ENCODE results near the gene ZNF214.
A peak's percentile ranks its signal among the peaks of the same experiment; 100 is the strongest.

The ZNF214 gene

GRCh38 chr11:7046474-7047175 is 26.5 kb upstream of the ZNF214 start:
- Histone ChIP-seq H3K27ac (no peak overlapping the region), H3K4me3 (no peak overlapping the region)
- no peak for TF ChIP-seq CTCF (IDR thresholded peaks at IDR 0.05)
- no peak for DNase-seq (ENCODE audit: low spot score)

- no peak for TF ChIP-seq CTCF (IDR thresholded peaks at IDR 0.05)
Observed at GRCh38 chr11:7034019-7034418, 13.9 kb upstream of the ZNF214 start.

GRCh38 chr11:7032692-7033091 is 12.5 kb upstream of the ZNF214 start:
- DNase-seq (ENCODE audit: low spot score), result no peak
- no peak for TF ChIP-seq CTCF (IDR thresholded peaks at IDR 0.05)
- H3K27ac ChIP-seq, result no peak overlapping the region
- H3K4me3 ChIP-seq, result no peak overlapping the region

More at GRCh38 chr11:7034019-7034418, 13.9 kb upstream of the ZNF214 start:
- DNase-seq (ENCODE audit: low spot score), result no peak
- no peak overlapping the region for H3K27ac ChIP-seq
- H3K4me3 ChIP-seq, result no peak overlapping the region

GRCh38 chr11:7031471-7031871 is 11.3 kb upstream of the ZNF214 start:
- TF ChIP-seq CTCF (IDR thresholded peaks at IDR 0.05), result no peak
- H3K4me3 ChIP-seq, result no peak overlapping the region

GRCh38 chr11:7030836-7031235 is 10.7 kb upstream of the ZNF214 start:
- Histone ChIP-seq H3K4me3 (no peak overlapping the region), H3K27ac (no peak overlapping the region)
- no peak for TF ChIP-seq CTCF (IDR thresholded peaks at IDR 0.05)
- DNase-seq (ENCODE audit: low spot score), result no peak

More at GRCh38 chr11:7031471-7031871, 11.3 kb upstream of the ZNF214 start:
- H3K27ac ChIP-seq, result no peak overlapping the region
- DNase-seq (ENCODE audit: low spot score), result no peak

- no peak overlapping the region for H3K27ac ChIP-seq
- no peak overlapping the region for H3K4me3 ChIP-seq
- TF ChIP-seq CTCF (IDR thresholded peaks at IDR 0.05), result no peak
- no peak for DNase-seq (ENCODE audit: low spot score)
Observed at GRCh38 chr11:7028141-7028540, 8.0 kb upstream of the ZNF214 start.

GRCh38 chr11:7021318-7021717 is 1.2 kb upstream of the ZNF214 start:
- TF ChIP-seq CTCF (IDR thresholded peaks at IDR 0.05), result no peak
- H3K4me3 ChIP-seq, result peak overlapping the region; percentile 87
- no peak overlapping the region for H3K27ac ChIP-seq
- DNase-seq (ENCODE audit: low spot score), result no peak
